ENCODE data around the gene ZNF333. TPM values are rescaled to one million over a fixed set of nuclear protein-coding genes. Genes with fewer than 3 reads are reported as not detected.

The ZNF333 gene
- total RNA-seq, 4 donors from 2014 or later: 18.8 to 61.8 (median 44.3) TPM

DNA sequence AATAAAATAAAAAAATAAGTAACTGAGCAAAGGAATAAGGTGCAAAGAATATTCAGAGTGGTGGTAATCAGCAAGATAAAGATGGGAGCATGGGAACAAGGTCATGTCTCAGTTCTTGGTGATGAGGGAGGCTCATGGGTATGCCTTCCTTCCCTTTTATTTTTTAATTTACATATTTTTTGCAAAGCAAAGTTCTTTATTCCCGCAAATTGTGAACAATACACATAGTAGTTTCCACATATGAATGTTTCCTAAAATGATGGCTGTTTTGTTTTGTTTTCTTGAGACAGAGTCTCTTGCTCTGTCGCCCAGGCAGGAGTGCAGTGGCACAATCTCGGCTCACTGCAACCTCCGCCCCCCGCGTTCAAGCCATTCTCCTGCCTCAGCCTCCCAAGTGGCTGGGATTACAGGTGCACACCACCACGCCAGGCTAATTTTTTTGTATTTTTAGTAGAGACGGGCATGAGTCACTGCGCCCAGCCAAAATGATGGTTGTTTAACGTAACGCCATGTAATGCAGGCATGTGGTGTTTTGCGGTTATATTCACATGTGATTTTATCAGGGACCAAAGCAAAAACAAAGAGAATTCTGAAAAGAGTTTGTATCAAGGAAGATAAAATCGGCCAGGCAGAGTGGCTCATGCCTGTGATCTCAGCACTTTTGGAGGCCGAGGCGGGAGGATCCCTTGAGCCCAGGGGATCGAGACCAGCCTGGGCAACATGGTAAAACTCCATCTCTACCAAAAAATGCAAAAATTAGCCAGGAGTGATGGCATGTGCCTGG is 93.0 kb downstream of the ZNF333 start:
- H3K9me3 ChIP-seq: no peaks in the 10 kb centered on the region
- no peak overlapping the region for H3K4me3 ChIP-seq
- no peak for TF ChIP-seq POLR2A (IDR thresholded peaks at IDR 0.05)
- TF ChIP-seq, protein P1, sequence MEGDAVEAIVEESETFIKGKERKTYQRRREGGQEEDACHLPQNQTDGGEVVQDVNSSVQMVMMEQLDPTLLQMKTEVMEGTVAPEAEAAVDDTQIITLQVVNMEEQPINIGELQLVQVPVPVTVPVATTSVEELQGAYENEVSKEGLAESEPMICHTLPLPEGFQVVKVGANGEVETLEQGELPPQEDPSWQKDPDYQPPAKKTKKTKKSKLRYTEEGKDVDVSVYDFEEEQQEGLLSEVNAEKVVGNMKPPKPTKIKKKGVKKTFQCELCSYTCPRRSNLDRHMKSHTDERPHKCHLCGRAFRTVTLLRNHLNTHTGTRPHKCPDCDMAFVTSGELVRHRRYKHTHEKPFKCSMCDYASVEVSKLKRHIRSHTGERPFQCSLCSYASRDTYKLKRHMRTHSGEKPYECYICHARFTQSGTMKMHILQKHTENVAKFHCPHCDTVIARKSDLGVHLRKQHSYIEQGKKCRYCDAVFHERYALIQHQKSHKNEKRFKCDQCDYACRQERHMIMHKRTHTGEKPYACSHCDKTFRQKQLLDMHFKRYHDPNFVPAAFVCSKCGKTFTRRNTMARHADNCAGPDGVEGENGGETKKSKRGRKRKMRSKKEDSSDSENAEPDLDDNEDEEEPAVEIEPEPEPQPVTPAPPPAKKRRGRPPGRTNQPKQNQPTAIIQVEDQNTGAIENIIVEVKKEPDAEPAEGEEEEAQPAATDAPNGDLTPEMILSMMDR (IDR thresholded peaks at IDR 0.05): no peak
- H3K27me3 ChIP-seq: no peaks in the 10 kb centered on the region
- H3K36me3 ChIP-seq: no peaks in the 10 kb centered on the region
- no peak for DNase-seq
- no peaks in the 10 kb centered on the region for H3K4me1 ChIP-seq
- intact Hi-C loops (cut with DNase I; ENCODE audit: low total_unique reads): no loop called here
- no peak overlapping the region for H3K27ac ChIP-seq

Other genes starting within 250 kb of the ZNF333 start
- gene PTGER1, start 214.7 kb upstream of the ZNF333 start, total RNA-seq: 1 to 10 TPM in 1 of 4 donors, under 1 TPM in 1, not detected in 2; 0.30 to 1.2 TPM
- gene GIPC1, start 193.9 kb upstream of the ZNF333 start, total RNA-seq: 10 to 100 TPM; 14.1 to 70.0 (median 36.3) TPM
- 10 to 100 TPM; 10.2 to 66.9 (median 40.6) TPM for gene DNAJB1, start 171.7 kb upstream of the ZNF333 start, total RNA-seq
- 10 to 100 TPM in 3 of 4 donors, 1 to 10 TPM in 1; 4.6 to 68.2 (median 33.9) TPM for gene TECR, start 160.5 kb upstream of the ZNF333 start, total RNA-seq
- 100 to 1,000 TPM; 119 to 543 (median 221) TPM for gene NDUFB7, start 118.0 kb upstream of the ZNF333 start, total RNA-seq
- gene CLEC17A, start 107.0 kb upstream of the ZNF333 start, total RNA-seq: under 1 TPM in 1 of 4 donors, not detected in 3; 0.55 TPM
- gene ADGRE3, start 15.2 kb upstream of the ZNF333 start, total RNA-seq: under 1 TPM in 1 of 4 donors, not detected in 3; 0.14 TPM
- 1 to 10 TPM in 1 of 4 donors, under 1 TPM in 3; 0.26 to 2.2 (median 0.65) TPM for gene ADGRE2, start 88.5 kb downstream of the ZNF333 start, total RNA-seq
- not detected for gene OR7A5, start 145.1 kb downstream of the ZNF333 start, total RNA-seq
- gene OR7C1, start 145.1 kb downstream of the ZNF333 start, total RNA-seq: not detected
- gene OR7A10, start 158.9 kb downstream of the ZNF333 start, total RNA-seq: not detected
- not detected for gene OR7A17, start 196.1 kb downstream of the ZNF333 start, total RNA-seq

Measured in uterus (tissue), 4 donors.